ENCODE results near the gene FAM131A.
"Not testable (repeated sequence)": the region's sequence is repeated elsewhere in the genome, so short reads cannot be mapped to it uniquely, and the experiment has no call there.

FAM131A gene

DNA sequence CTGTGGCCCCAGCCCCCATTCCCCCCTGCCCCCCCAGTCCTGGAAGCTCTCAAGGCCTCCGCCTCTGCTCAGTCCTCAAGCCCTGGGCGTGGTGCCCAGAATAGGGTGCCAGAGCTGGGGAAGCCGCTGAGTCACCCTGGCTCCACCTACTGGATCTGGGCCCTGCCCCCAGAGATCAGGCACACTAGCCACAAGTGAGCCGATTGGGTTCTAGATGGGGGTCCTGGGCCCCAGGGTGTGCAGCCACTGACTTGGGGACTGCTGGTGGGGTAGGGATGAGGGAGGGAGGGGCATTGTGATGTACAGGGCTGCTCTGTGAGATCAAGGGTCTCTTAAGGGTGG, 17.3 kb upstream of the FAM131A start:
- no peak for DNase-seq

DNA sequence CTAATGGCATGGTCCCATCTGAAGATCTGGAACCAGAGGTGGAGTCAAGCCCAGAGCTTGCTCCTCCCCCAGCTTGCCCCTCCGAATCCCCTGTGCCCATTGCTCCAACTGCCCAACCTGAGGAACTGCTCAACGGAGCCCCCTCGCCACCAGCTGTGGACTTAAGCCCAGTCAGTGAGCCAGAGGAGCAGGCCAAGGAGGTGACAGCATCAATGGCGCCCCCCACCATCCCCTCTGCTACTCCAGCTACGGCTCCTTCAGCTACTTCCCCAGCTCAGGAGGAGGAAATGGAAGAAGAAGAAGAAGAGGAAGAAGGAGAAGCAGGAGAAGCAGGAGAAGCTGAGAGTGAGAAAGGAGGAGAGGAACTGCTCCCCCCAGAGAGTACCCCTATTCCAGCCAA, 15.7 kb upstream of the FAM131A start:
- DNase-seq, result no peak

DNA sequence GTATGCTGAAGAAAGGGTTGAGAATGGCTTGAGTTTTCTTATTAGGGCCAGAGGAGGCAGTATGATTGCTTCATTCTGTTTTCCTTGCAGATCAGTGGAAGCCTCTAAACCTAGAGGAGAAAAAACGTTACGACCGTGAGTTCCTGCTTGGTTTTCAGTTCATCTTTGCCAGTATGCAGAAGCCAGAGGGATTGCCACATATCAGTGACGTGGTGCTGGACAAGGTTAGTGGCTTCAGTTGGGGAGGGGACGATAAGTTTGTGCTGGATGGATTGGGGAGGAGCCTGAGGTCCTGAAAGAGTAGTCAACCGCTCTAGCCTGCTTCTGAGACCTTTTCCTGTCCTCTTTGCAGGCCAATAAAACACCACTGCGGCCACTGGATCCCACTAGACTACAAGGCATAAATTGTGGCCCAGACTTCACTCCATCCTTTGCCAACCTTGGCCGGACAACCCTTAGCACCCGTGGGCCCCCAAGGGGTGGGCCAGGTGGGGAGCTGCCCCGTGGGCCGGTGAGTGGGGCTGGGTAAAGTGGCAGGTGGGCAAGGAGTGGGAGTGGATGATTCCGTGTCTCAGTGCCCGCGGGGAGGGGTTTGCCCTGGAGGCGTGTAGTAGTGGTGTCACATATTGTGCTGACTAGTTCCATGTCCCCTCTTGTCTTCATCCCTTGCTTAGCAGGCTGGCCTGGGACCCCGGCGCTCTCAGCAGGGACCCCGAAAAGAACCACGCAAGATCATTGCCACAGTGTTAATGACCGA, 14.5 kb upstream of the FAM131A start:
- no peak for DNase-seq

DNA sequence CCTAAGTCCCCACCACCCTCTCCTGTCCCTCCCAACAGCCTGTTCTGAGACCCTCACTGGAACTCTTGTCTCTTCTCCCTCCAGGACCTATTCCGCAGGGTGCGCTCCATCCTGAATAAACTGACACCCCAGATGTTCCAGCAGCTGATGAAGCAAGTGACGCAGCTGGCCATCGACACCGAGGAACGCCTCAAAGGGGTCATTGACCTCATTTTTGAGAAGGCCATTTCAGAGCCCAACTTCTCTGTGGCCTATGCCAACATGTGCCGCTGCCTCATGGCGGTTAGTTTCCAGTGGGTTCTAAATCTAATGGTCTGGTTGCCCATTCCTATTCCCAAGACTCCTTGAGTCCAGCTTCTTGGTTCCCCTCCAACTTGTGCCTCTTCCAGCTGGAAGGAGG, 13.7 kb upstream of the FAM131A start:
- no peak for DNase-seq

DNA sequence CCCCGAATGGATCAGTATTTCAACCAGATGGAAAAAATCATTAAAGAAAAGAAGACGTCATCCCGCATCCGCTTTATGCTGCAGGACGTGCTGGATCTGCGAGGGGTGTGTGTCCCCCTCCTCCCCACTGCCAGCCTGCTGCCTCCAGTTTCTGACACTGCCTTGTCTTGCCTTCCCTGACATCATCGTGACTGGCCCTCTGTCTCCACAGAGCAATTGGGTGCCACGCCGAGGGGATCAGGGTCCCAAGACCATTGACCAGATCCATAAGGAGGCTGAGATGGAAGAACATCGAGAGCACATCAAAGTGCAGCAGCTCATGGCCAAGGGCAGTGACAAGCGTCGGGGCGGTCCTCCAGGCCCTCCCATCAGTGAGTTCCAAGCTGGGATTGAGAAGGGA, 12.1 kb upstream of the FAM131A start:
- no peak for DNase-seq

DNA sequence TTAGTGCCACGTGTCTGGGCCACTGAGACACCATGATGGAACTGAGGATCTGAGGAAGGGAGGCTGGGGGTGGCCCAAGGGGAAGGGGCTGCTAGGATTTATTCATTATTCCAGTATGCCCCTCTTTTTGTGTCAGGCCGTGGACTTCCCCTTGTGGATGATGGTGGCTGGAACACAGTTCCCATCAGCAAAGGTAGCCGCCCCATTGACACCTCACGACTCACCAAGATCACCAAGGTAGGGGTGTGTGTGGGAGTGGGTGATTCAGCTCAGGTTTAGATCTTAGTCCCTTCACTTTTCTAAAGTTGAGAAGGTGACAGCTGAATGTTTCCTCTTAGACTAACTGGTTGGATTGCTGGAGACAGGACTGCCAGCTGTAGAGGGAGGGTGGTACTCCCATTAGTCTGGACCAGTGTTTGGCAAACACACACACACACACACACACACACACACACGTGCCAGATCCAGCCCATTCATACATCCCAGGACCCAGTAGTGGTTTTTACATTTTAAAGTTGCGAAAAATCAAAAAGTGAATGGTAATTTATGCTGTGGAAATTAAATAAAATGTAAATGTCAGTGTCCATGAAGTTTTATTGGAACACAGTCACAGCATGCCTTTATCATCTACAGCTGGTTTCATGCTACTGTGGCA, 11.6 kb upstream of the FAM131A start:
- no peak for DNase-seq

DNA sequence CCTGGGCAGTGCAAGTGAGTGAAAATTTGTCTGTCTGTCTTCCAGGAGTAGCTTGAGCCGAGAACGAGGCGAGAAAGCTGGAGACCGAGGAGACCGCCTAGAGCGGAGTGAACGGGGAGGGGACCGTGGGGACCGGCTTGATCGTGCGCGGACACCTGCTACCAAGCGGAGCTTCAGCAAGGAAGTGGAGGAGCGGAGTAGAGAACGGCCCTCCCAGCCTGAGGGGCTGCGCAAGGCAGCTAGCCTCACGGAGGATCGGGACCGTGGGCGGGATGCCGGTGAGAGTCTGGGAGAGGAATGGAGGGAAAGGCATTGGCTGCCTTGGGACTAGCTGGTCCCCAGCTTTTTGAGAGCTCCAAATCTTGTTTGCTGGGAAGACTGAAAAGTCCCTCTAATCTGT, 10.2 kb upstream of the FAM131A start:
- no peak for DNase-seq

DNA sequence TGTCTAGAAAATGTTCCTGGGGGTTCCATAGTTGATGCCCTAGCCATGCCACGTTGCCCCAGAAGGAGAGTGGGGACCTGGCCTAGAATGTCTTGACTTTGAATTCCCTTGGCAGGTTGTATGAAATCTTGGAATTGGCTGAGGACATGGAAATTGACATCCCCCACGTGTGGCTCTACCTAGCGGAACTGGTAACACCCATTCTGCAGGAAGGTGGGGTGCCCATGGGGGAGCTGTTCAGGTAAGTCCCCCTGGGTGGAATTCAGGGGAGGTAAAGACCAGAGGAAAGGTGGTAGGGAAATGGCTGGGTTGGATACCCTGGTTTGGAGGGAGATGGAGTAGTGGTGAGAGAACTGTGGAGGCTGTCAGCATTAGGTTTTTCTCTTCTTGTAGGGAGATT, 8.9 kb upstream of the FAM131A start:
- no peak for DNase-seq

DNA sequence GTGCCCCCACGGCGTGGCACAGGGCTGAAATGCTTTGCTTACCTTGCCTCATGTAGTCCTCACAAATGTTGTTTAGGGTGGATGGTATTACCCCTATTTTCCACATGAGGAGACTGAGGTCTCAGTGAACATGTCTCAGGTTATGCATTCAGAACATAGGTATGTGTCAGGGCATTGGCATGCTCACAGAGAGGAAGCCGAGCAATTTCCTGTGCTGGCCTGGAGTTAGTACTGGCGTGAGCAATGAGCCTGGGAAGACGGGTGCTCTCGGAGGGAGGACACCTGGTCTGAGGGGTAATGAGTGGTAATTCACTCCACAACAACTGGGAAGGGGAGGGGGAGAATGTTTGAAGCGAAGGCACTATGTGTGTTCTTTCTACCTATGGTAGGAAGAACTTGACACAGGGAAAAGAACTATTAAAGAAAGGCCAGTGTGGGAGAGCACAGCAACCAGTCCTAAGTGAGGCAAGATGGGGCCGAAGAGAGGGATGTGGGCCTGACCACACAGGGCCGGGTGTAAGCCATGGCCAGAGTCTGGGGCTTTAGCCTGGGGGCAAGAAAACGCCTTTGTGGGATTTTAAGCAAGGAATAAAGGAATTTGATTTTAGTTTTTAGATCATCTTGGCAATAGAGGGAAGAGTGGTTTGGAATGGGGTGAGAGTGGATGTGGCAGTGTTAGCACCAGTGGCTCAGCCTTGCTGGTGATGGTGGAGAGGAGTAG, 4.9 kb upstream of the FAM131A start:
- DNase-seq, result no peak

DNA sequence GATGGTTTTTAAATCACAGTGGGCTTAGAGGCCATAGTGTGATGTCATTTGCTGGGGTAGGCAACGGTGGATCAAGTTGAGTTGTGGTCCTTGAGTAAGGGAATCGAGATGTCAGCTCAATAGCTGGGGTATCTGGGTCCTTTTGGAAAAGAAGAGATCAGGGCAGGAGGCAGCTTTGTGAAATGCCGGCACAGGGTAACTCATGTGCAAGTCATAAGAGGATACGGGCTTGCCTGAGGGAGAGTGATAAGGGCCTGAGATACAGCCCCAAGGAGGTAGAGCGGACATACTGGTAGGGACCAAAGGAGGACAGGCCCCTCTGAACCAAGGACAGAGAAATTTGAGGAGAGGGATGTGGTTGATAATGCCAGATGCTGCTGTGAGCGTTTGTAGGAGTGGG, 4.2 kb upstream of the FAM131A start:
- DNase-seq, result no peak

DNA sequence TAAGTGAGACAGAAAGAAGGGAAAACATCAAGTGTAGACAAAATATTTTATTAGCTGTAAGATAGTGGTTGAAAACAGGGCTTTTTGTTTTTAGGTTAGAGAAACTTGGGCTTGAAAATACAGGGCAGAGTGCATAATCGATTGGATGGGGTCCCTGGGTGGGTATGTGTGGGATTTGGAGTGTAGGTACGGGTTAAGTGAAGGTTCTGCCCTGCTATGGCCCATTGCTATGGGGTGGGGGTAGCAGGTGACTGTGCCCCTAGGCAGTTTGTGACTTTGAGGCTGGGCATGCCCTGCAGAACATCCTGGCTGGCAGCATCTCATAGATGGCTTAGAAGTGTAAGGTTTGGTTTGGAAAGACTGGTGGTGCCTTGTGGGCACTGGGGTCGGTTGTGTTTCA, 3.7 kb upstream of the FAM131A start:
- DNase-seq, result no peak

DNA sequence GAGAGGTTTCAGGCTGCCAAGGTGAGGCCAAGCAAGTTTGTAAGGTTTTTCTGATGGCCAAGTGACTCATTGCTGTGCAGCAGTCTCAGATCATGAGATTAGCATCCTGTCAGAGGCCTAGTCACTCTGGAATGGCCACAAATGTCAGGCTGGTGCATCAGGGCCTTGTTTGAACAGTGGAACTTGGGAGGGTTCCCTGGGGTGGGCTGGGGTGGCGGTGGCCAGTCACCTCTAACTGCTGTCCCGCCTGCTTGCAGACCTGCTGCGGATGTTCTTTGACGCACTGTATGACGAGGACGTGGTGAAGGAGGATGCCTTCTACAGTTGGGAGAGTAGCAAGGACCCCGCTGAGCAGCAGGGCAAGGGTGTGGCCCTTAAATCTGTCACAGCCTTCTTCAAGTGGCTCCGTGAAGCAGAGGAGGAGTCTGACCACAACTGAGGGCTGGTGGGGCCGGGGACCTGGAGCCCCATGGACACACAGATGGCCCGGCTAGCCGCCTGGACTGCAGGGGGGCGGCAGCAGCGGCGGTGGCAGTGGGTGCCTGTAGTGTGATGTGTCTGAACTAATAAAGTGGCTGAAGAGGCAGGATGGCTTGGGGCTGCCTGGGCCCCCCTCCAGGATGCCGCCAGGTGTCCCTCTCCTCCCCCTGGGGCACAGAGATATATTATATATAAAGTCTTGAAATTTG, 2.8 kb upstream of the FAM131A start:
- DNase-seq, result no peak

DNA sequence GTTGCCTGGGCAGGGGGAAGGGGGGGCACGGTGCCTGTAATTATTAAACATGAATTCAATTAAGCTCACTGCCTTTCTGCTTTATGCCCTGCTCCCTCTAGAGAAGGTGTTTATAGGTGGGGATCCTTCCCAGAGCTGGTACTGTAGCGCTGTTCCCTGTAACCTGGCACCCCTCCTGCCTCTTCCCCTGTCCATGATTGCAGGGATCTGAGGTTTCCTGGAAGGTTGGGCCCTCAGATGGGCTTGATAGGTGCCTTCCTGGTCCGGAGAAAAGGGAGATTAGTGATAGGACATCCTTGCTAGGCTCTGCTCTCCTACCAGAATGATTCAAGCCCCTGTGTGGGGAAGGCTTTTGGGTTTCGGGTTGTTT, 2.1 kb upstream of the FAM131A start:
- peak in 1 of 2 experiments; percentile 13 for DNase-seq

DNA sequence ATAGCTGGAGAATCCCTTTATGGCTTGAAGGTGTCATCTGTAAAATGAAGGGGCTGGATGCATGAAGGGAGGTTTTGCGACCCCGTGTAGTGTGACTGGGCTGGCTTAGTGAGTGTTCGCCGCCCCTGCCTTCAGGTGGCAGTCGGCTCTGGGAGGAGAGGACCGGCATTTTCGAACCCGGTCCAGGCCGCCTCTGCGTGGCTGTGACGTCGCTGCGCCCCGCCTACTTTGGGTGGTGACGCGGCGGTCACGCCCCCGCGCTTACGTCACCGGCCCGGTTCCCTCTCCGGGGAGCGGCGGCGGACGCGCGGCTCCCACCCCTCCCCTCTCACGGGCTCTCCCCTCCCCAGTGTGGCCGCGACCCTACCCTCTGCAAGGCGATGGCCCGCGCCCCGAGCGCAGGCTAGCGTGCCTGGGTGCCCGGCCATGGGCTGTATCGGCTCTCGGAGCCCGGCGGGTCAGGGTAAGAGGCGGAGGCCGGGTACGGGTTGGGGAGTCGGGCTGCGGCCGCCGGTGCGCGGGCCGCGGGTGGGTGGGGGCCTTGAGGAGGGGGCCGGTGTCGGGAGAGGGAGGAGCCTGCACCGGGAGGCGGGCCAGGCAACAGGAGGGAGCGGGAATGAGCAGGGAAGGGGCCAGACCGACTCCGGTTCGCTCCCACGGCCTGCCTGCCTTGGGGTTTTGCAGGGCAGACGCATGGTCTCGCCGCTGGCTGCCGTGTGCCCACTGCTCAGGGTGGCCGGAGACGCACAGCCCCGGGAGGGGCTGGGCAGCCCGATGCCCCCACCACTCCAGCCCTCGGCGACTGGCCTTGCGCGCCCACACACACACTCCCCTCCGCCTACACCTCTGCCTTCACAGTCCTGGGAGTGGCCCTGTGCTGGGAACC, 1.5 kb upstream of the FAM131A start:
- peak; percentile 61 to 79 for DNase-seq

DNA sequence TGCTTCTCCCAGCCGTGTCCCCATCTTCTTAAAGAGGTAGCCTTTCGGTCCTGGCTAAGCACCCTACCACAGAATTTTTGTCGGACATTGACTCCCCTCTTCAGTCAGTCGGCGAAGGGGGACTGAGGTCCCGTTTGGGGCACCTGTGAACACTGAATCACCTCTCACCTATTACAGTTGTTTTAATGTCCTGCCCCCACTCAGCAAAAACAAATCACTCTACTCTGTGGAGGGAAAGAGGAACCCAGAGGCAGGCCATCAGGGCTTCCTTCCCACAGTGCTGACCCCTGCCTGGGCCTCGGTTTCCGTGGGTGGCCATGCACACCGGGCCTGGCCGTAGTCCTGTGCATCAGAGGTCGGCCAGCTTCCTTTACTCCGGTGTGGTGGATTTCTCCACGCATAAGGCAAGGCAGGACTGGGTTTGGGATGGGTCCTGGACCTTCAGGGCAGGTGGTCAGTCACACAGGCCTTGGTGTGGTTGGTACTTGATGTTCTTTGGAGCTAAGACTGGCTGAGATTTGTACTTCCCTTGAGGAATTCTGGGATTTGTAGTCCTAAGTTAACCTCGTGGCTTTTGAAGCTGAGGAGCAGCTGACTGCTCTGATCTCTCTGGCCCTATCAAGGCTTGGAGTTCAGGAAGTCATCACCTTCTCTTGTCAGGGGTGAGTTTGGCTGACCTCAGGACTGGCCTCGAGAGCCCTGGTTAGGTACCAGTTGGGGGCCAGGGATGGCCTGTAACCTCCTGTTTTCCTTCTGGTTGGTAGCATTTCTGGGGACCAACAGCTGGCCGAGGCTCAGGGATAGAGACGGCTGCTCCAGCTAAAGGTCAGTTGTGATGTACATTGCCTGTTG, 627 bp upstream of the FAM131A start:
- peak; percentile 22 to 36 for DNase-seq

DNA sequence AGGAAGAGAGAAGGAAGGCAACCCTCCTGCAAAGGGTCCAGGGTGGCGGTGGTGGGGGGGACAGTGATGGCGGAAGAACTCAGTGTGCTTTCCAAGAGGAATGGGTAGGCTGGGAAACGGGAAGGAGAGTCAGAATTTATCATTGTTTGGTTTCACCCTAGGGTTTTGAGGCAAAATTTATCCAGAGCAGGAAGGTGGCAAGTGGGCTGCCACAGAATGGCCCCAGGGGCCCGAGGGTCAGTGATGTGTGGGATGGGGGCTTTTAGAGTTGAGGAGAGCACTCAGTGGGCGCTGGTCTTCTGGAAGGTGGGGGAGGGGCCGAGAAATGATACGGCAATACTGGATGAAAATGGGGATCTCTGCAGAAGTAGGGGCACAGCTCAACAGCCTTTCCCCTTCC, 581 bp downstream of the FAM131A start:
- no peak for DNase-seq

DNA sequence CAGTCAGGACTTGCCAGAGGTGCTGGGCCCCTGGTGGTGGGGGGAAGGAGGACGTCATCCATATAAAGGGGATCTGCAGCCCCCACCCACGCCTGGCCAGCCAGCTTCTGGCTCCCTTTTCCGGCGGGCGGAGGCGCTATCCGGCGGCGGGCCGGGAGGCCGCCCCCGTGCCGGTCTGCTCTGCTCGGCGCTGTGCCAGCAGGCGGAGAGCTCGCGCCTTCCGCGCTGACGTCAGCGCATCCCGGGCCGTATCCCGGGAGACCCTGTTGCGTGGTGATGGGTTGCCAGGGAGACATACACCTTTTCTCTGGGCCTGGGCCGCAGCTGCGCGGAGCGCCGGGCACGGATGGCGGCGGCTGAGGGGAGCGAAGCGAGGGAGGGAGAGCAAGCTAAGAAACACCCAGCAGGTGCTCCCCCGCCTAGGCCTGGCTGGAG, 1.1 kb downstream of the FAM131A start:
- peak; percentile 89 to 94 for DNase-seq

DNA sequence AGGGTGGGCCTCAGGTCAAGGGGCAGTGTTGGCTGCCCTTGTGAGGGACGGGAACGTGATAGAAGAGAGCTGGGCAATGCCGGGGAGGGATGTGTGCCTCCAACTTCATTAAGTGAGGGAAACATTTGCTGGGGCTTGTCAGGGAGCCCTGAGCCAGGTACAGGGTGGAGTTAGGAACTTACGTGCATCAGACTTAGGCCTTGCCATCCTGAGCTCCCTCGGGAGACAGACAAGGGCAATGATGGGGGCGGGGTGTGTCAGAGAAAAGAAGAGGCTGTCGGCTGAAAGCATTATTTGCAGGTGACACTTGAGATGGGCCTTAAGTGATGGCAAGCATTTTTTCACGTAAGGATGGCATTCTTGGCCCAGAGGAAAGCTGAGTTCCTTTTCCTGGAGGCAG, 1.6 kb downstream of the FAM131A start:
- DNase-seq, result peak in 1 of 2 experiments; percentile 23

DNA sequence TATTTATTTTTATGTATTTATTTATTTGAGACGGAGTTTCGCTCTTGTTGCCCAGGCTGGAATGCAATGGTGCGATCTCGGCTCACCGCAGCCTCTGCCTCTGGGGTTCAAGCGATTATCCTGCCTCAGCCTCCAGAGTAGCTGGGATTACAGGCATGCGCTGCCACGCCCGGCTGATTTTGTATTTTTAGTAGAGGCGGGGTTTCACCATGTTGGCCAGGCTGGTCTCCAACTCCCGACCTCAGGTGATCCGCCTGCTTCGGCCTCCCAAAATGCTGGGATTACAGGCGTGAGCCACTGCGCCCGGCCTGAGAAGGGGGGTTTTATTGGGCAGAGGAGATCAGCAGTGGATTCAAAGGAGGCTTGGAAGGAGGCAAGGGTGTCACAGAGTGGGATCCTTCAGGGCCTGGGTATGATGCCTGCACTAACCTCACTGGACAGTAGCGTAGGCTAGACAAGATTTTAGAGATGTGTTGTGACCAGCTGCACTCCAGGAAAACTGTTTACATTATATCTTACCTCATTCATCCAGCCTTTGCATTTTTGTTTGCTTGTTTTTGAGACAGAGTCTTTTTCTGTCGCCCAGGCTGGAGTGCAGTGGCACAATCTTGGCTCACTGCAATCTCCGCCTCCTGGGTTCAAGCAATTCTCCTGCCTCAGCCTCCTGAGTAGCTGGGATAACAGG, 2.2 kb downstream of the FAM131A start:
- not testable (repeated sequence) for DNase-seq

DNA sequence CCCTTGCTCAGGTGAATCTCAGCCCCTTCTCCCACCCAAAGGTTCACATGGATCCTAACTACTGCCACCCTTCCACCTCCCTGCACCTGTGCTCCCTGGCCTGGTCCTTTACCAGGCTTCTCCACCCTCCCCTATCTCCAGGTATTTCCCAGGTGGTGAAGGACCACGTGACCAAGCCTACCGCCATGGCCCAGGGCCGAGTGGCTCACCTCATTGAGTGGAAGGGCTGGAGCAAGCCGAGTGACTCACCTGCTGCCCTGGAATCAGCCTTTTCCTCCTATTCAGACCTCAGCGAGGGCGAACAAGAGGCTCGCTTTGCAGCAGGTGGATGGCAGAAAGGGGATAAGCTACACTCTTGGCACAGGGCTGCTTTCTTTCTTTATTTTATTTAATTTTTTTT, 4.5 kb downstream of the FAM131A start:
- DNase-seq, result no peak
